Measurements from ENCODE around the gene CHST6.

- no peak for TF ChIP-seq CTCF (conservative IDR thresholded peaks at IDR 0.05)
- TF ChIP-seq EZH2 (IDR thresholded peaks at IDR 0.05; ENCODE audit: low read depth) = no peak
Measured at GRCh38 chr16:75526032-75526790, 31.0 kb upstream of the CHST6 start.

Measured in PC-9 (cell line).